Measurements from ENCODE around the gene ITPK1.

ITPK1 gene

DNA sequence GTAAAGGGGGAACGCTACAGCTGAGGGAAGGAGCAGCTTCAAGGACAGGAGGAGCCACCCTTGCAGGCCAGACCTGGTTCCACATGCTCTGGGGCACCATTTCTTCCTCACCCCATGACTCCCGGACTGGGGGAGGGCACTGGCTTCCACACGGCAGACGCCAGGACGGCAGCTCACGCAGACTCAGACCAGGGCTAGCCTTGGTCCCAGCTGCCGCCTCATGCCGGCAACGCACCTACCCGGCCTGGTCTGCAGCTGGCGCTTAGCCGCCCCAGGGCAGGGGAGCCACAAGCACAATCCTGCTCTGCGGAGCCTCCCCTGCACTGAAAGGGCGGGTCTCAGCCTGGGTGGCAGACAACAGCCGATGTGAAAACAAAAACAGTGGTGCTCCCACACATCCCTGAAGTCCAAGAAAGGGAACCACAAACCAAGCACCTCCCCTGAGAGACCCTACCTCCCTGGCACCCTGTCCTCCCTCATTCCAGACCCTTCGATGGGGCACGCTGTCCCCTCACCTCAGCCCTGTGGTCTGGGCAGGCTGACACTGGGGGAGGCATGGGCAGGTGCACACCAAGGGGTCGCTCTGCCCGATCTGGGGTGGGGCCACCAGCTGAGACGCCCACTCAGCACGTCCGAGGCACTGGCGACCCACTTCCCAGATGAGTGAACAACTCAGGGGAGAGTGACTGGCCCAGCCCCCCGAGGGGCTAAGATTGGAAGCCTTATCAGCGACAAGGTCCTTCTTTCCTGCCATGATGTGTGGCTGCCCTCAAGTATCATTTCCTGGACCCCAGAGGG, 127.8 kb downstream of the ITPK1 start:
- Mint-ChIP-seq H3K27me3 (no peaks in the 10 kb centered on the region), H3K27ac (peak overlapping the region in 1 of 2 donors; percentile 6), H3K9me3 (no peaks in the 10 kb centered on the region), H3K4me3 (no peak overlapping the region), H3K4me1 (no peaks in the 10 kb centered on the region)
- DNase-seq (no peak), ATAC-seq (no peak)

DNA sequence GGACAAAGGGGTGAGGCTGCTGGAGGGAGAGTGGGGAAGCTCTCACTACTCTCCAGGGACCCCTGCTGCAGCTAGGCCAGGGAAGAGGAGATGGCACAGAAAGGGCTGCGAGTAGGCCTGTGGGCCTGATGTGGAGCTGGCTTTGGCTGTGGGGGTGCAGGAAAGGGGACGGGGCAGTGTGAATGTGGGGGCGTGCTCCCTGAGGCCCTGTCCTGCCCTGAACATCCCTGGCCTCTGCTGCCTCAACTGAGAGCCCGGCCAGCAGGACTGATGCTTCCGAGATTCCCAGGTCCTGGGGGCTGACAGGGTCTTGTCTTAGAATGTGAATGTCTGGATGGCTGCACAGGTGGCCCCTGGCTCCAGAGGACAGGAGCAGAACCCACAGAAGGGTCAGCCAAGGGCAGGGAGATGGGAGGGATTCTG, 128.6 kb downstream of the ITPK1 start:
- no peak for DNase-seq
- Mint-ChIP-seq H3K4me1 (no peaks in the 10 kb centered on the region), H3K4me3 (no peak overlapping the region), H3K9me3 (no peaks in the 10 kb centered on the region), H3K27ac (peak overlapping the region; percentile 69 to 79), H3K27me3 (no peaks in the 10 kb centered on the region)
- no peak for ATAC-seq

DNA sequence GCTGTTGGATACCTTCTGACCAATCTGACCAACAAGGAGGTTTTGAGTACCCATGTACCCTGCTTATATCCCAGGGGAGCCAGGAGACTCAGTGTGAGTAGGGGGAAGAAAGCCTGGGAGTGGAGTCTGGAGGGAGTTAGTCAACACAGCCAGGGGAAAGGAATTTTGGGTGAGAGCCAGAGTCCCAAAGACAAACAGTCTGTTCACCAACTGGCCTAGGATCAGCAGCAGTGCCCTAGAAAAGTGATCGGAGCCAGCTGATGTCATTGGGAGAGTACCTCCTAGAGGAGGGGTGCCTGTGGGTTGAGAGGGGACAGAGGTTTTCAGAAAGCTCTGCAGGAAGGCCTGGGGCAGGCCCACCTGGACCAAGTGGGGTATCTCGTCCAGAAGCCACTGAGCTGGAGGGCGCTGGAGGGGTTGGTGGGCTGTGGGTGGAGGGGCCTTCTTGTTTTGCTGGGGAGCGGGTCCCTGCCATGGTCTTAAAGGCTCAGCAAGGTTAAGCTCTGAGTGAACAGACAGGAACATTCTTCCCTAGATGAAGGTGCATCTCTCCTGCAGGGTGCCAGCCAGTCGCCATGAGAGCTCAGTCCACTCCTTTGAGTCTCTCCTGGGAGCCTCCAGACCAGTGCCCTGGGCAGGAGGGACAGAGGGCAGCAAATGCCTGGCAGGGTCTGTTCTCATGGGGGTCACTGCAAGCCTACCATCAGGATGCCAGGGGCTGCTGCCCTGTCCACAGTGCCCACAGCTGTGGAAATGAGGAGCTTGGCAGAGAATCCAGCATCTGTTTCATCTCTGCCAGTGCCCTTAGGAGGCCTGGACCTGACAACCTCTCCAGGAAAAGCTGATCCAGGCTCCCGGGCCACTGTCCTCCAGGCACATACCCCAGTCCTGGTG, 129.2 kb downstream of the ITPK1 start:
- H3K4me1 Mint-ChIP-seq, result peaks cover 3% of the 10 kb centered on the region
- DNase-seq (no peak), ATAC-seq (peak; percentile 33)
- H3K9me3 Mint-ChIP-seq, result peaks cover 1 to 4% of the 10 kb centered on the region in 2 donors
- peak overlapping the region in 1 of 2 donors; percentile 80 for H3K27ac Mint-ChIP-seq
- H3K27me3 Mint-ChIP-seq, result no peaks in the 10 kb centered on the region
- no peak overlapping the region for H3K4me3 Mint-ChIP-seq

DNA sequence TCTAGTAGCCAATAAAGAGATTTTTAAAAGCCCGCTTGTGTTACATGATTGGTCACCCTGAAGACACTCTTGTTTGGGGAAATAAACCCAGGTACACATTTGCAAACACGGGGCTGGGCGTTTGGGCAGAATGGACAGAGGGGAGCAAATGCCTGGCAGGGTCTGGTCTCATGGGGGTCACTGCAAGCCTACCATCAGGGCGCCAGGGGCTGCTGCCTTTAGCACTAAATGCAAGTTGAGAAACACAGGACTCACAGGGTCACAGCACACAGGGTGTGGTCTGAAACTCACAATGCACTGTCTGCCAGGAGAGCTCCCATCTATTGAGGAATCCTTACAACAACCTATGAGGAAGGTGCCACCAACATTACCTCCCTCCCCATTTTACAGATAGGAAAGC, 130.2 kb downstream of the ITPK1 start:
- peaks cover 6% of the 10 kb centered on the region for H3K4me1 Mint-ChIP-seq
- peaks cover 8 to 13% of the 10 kb centered on the region in 2 donors for H3K9me3 Mint-ChIP-seq
- ATAC-seq, result no peak
- H3K4me3 Mint-ChIP-seq, result no peak overlapping the region
- DNase-seq, result no peak
- H3K27me3 Mint-ChIP-seq, result no peaks in the 10 kb centered on the region
- no peak overlapping the region for H3K27ac Mint-ChIP-seq

DNA sequence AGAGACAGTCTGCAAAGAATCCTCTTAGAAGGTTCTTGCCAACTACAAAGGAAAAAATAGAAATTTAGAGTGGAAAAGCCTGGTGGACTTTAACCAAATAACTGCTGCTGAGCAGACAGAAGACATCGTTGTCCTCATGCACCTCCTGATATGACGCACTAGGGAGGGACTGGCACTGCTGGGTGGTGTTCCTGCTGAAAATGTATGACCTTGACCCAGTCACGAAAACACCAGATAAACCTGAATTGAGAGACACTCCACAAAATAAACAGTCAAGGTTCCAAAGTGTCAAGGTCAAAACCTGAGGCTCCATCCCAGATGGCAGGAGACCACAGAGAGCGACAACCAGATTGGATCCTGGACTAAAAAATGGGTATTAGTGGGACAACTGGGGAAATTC, 130.8 kb downstream of the ITPK1 start:
- H3K27ac Mint-ChIP-seq, result no peak overlapping the region
- H3K4me3 Mint-ChIP-seq, result no peak overlapping the region
- peaks cover 6% of the 10 kb centered on the region for H3K4me1 Mint-ChIP-seq
- peaks cover 8 to 16% of the 10 kb centered on the region in 2 donors for H3K9me3 Mint-ChIP-seq
- no peak for ATAC-seq
- H3K27me3 Mint-ChIP-seq, result no peaks in the 10 kb centered on the region
- DNase-seq, result no peak

DNA sequence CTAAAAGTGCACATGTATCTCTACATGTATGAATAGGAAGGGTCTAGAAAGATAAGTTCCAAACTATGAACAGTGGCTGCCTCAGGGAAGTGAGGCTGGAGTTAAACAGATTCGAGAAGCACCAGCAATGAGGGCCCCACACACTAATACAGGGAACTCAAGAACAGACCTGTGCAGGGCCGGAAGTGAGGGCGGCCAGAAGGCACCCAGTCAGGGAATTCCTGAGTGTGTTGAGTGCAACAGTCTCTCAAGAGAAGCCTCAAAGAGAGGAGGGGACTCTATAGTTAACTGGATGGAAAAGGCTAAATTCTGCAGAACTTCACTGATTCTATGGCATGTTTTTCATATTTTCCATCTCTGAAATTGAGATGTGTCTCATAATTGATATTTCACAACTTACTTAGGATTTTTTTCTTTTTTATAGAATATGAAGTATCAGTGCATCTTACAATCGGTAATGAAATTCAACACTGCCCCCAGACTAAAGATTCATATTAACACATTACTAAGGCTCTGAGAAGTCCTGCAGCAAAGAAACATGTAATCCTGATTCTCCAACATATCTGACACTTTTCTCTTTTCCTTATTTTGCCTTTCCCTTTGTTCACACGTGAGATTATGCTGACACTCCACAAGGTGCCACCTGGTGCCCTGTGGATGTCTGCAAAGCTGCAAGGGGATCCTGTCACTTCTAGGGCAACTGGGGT, 131.5 kb downstream of the ITPK1 start:
- Mint-ChIP-seq H3K27ac (no peak overlapping the region), H3K4me3 (no peak overlapping the region)
- no peak for ATAC-seq

GRCh38 chr14:92982956-92983355, 132.8 kb downstream of the ITPK1 start:
- ATAC-seq, result no peak
- DNase-seq, result no peak
- H3K9me3 Mint-ChIP-seq, result peaks cover 18 to 34% of the 10 kb centered on the region in 2 donors
- peaks cover 6% of the 10 kb centered on the region for H3K4me1 Mint-ChIP-seq
- H3K27ac Mint-ChIP-seq, result no peak overlapping the region
- no peak overlapping the region for H3K4me3 Mint-ChIP-seq
- H3K27me3 Mint-ChIP-seq, result no peaks in the 10 kb centered on the region

More for the DNA sequence above, 131.5 kb downstream of the ITPK1 start:
- H3K4me1 Mint-ChIP-seq, result peaks cover 6% of the 10 kb centered on the region
- no peaks in the 10 kb centered on the region for H3K27me3 Mint-ChIP-seq
- H3K9me3 Mint-ChIP-seq, result peaks cover 13 to 22% of the 10 kb centered on the region in 2 donors
- DNase-seq, result no peak

GRCh38 chr14:92981726-92982125, 134.0 kb downstream of the ITPK1 start:
- peaks cover 6% of the 10 kb centered on the region for H3K4me1 Mint-ChIP-seq
- no peak overlapping the region for H3K27ac Mint-ChIP-seq
- H3K27me3 Mint-ChIP-seq, result no peaks in the 10 kb centered on the region
- peaks cover 30 to 47% of the 10 kb centered on the region in 2 donors for H3K9me3 Mint-ChIP-seq
- H3K4me3 Mint-ChIP-seq, result no peak overlapping the region
- no peak for ATAC-seq
- no peak for DNase-seq

GRCh38 chr14:92980866-92981265, 134.9 kb downstream of the ITPK1 start:
- peak overlapping the region in 1 of 2 donors; percentile 60 for H3K27ac Mint-ChIP-seq
- H3K9me3 Mint-ChIP-seq, result peaks cover 39 to 55% of the 10 kb centered on the region in 2 donors
- H3K4me3 Mint-ChIP-seq, result no peak overlapping the region
- peaks cover 6% of the 10 kb centered on the region for H3K4me1 Mint-ChIP-seq
- no peak for ATAC-seq
- no peak for DNase-seq
- no peaks in the 10 kb centered on the region for H3K27me3 Mint-ChIP-seq

GRCh38 chr14:92978229-92979021, 137.3 kb downstream of the ITPK1 start:
- no peaks in the 10 kb centered on the region for H3K27me3 Mint-ChIP-seq
- no peak overlapping the region for H3K4me3 Mint-ChIP-seq
- DNase-seq (no peak), ATAC-seq (no peak)
- no peak overlapping the region for H3K27ac Mint-ChIP-seq
- peaks cover 39 to 66% of the 10 kb centered on the region in 2 donors for H3K9me3 Mint-ChIP-seq
- H3K4me1 Mint-ChIP-seq, result peaks cover 6% of the 10 kb centered on the region

DNA sequence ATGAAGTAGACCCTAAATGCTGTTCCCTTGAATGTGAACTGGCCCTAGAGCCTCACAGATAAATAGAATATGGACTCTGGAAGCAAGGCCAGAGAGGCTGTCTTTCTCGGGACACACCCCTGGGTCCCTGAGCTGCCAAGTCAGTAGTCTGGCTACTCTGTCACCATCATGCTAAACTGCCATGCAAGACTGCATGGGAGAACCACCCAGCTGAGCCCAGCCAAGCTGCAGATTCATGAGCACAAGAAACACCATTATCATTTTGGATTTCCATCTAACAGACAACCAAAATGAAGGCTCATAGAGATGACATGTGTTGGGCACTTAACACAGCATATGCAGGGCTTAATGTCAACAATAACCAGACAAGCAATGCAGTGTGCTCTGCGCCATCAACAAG, 139.5 kb downstream of the ITPK1 start:
- peaks cover 36 to 60% of the 10 kb centered on the region in 2 donors for H3K9me3 Mint-ChIP-seq
- DNase-seq (no peak), ATAC-seq (no peak)
- peaks cover 8% of the 10 kb centered on the region for H3K4me1 Mint-ChIP-seq
- H3K27me3 Mint-ChIP-seq, result no peaks in the 10 kb centered on the region
- H3K4me3 Mint-ChIP-seq, result no peak overlapping the region
- peak overlapping the region in 1 of 2 donors; percentile 69 for H3K27ac Mint-ChIP-seq

GRCh38 chr14:92974541-92975345, 141.0 kb downstream of the ITPK1 start:
- H3K4me1 Mint-ChIP-seq, result peaks cover 13% of the 10 kb centered on the region
- H3K9me3 Mint-ChIP-seq, result peaks cover 31 to 49% of the 10 kb centered on the region in 2 donors
- H3K27me3 Mint-ChIP-seq, result no peaks in the 10 kb centered on the region

GRCh38 chr14:92973798-92974372, 141.8 kb downstream of the ITPK1 start:
- no peak overlapping the region for H3K27ac Mint-ChIP-seq
- peaks cover 16% of the 10 kb centered on the region for H3K4me1 Mint-ChIP-seq
- no peaks in the 10 kb centered on the region for H3K27me3 Mint-ChIP-seq
- peaks cover 24 to 40% of the 10 kb centered on the region in 2 donors for H3K9me3 Mint-ChIP-seq
- DNase-seq, result no peak
- ATAC-seq, result peak; percentile 45
- no peak overlapping the region for H3K4me3 Mint-ChIP-seq

More at GRCh38 chr14:92974541-92975345, 141.0 kb downstream of the ITPK1 start:
- H3K27ac Mint-ChIP-seq, result no peak overlapping the region
- no peak for ATAC-seq
- no peak overlapping the region for H3K4me3 Mint-ChIP-seq
- DNase-seq, result no peak

All from stimulated activated naive CD8-positive, alpha-beta T cell treated with anti-CD3 and anti-CD28 coated beads, Interleukin-15, amount 100 ng/mL, for 72 hours (primary cell).